K562 (cell line): ENCODE data around the gene SYNGR3. TPM values are rescaled to one million over a fixed set of nuclear protein-coding genes. Genes with fewer than 3 reads are reported as not detected.

ENCODE experiments used
- BRD9 ChIP-seq: fragments of 450-650 bp; IDR thresholded peaks from 2 replicates; pipeline ENCODE4 v1.6.1; 2018; ENCODE audit warnings: low read depth; ENCODE audit not compliant: partially characterized antibody
- CAMTA2 ChIP-seq: fragments of 250-450 bp; sonication (Bioruptor Pico); conservative IDR thresholded peaks from 2 replicates; pipeline ENCODE4 v1.5.1; 2022
- CHD2 ChIP-seq: IDR thresholded peaks from 2 replicates; pipeline ENCODE4 v1.6.1; 2011; ENCODE audit warnings: low read depth, low read length
- ETV1 ChIP-seq: fragments of 450-650 bp; conservative IDR thresholded peaks from 2 replicates; pipeline ENCODE4 v1.6.1; 2016; ENCODE audit warnings: missing genetic modification characterization, control low read depth, low read depth, missing compliant biosample characterization
- GTF2E2 ChIP-seq: fragments of 200-800 bp; sonication (Bioruptor generic); IDR thresholded peaks from 2 replicates; pipeline ENCODE4 v1.6.1; 2016; ENCODE audit warnings: missing genetic modification characterization, missing compliant biosample characterization
- HCFC1 ChIP-seq: IDR thresholded peaks from 2 replicates; pipeline ENCODE4 v1.6.1; 2012; ENCODE audit warnings: low read depth, low read length, improper control_type of control experiment
- MXI1 ChIP-seq: IDR thresholded peaks from 2 replicates; pipeline ENCODE4 v1.6.1; 2011; ENCODE audit warnings: low read depth, mild to moderate bottlenecking, improper control_type of control experiment, low read length
- NR2C1 ChIP-seq, 2 experiments: fragments of 450-650 bp; IDR thresholded peaks; 2 replicates each; pipeline ENCODE4 v1.6.1; 2017; ENCODE audit warnings: mild to moderate bottlenecking in 2 of 2, antibody characterized with exemption in 1 of 2, inconsistent platforms in 1 of 2, missing compliant biosample characterization in 1 of 2, missing genetic modification characterization in 1 of 2
- PCBP1 ChIP-seq: fragments of 200-400 bp; formaldehyde crosslinking; IDR thresholded peaks from 2 replicates; pipeline ENCODE4 v1.6.1; 2018; ENCODE audit warnings: mild to moderate bottlenecking, low read depth, low read length; ENCODE audit not compliant: poor library complexity, severe bottlenecking
- PHB ChIP-seq: fragments of 250-450 bp; sonication (Bioruptor Pico); IDR thresholded peaks from 2 replicates; pipeline ENCODE4 v1.5.0; 2021
- SAFB ChIP-seq: fragments of 200-400 bp; formaldehyde crosslinking; IDR thresholded peaks from 2 replicates; pipeline ENCODE4 v1.6.1; 2017; ENCODE audit warnings: low read depth, low read length, borderline replicate concordance
- SAFB2 ChIP-seq: fragments of 200-400 bp; formaldehyde crosslinking; IDR thresholded peaks from 2 replicates; pipeline ENCODE4 v1.6.1; 2018; ENCODE audit warnings: borderline replicate concordance, low read length, low read depth, moderate library complexity; ENCODE audit not compliant: severe bottlenecking
- SIN3A ChIP-seq, 2 experiments: fragments of 150-350 bp in 1 of 2; IDR thresholded peaks; 2 replicates each; pipeline ENCODE4 v1.6.1; 2011 to 2016; ENCODE audit warnings: borderline replicate concordance in 2 of 2, low read depth in 2 of 2, low read length in 2 of 2, mild to moderate bottlenecking in 2 of 2, moderate library complexity in 2 of 2; ENCODE audit not compliant: control insufficient read depth in 1 of 2
- ZBED1 ChIP-seq: IDR thresholded peaks from 2 replicates; pipeline ENCODE4 v1.6.1; 2014
- ZNF830 ChIP-seq: fragments of 250-450 bp; sonication (Bioruptor Pico); IDR thresholded peaks from 2 replicates; pipeline ENCODE4 v1.5.0; 2021; ENCODE audit warnings: mild to moderate bottlenecking
- polyA plus RNA-seq, 8 experiments: library from polyadenylated mRNA; depleted of rRNA in 4 of 8; stranded (reverse) in 5 of 8; unstranded in 3 of 8; fragments of >200 nt; fragmentation: Nextera tagmentation in 2 of 8; fragmentation: Illumina TruSeq in 1 of 8; extraction: Ambion mirVana in 2 of 8; extraction: Trizol in 1 of 8; gene quantifications; 2 replicates each; pipeline versions ENCODE4 v1.2.1 to v1.2.3, GENCODE V29; 2011 to 2014; ENCODE audit warnings: inconsistent platforms in 1 of 8, missing spikeins in 1 of 8
- total RNA-seq, 7 experiments: library from RNA; depleted of rRNA in 6 of 7; stranded (reverse); fragments of >200 nt in 6 of 7; fragmentation: Illumina TruSeq in 2 of 7; extraction: Trizol in 2 of 7; gene quantifications; 2 replicates each; pipeline versions ENCODE4 v1.2.1 to v1.2.3, GENCODE V29; 2011 to 2021; ENCODE audit warnings: low replicate concordance in 1 of 7
- TF ChIP-seq, protein P1 (sequence below), 3 experiments: fragments of 200-800 bp in 1 of 3; fragments of 250-450 bp in 1 of 3; fragments of 450-650 bp in 1 of 3; sonication (Bioruptor Pico) in 1 of 3; sonication (Bioruptor generic) in 1 of 3; formaldehyde crosslinking in 1 of 3; IDR thresholded peaks; 2 replicates each; pipeline versions ENCODE4 v1.6.1 to v1.8.0; 2016 to 2022; ENCODE audit warnings: mild to moderate bottlenecking in 2 of 3, missing genetic modification characterization in 2 of 3, missing compliant biosample characterization in 1 of 3, moderate library complexity in 1 of 3
- TF ChIP-seq, protein P2 (sequence below): fragments of 250-450 bp; sonication (Bioruptor Pico); IDR thresholded peaks from 2 replicates; pipeline ENCODE4 v1.8.0; 2021; ENCODE audit warnings: moderate library complexity, mild to moderate bottlenecking, inconsistent platforms
- TF ChIP-seq, protein P3 (sequence below), 2 experiments: fragments of 450-650 bp; IDR thresholded peaks; 2 replicates each; pipeline ENCODE4 v1.6.1; 2016

SYNGR3 gene
- total and polyA plus RNA-seq, 9 of the 15 experiments (the other 6 are each of a cell fraction or from before 2014, with no cell fraction given), result 3.7 to 69.2 (median 36.3) TPM

DNA sequence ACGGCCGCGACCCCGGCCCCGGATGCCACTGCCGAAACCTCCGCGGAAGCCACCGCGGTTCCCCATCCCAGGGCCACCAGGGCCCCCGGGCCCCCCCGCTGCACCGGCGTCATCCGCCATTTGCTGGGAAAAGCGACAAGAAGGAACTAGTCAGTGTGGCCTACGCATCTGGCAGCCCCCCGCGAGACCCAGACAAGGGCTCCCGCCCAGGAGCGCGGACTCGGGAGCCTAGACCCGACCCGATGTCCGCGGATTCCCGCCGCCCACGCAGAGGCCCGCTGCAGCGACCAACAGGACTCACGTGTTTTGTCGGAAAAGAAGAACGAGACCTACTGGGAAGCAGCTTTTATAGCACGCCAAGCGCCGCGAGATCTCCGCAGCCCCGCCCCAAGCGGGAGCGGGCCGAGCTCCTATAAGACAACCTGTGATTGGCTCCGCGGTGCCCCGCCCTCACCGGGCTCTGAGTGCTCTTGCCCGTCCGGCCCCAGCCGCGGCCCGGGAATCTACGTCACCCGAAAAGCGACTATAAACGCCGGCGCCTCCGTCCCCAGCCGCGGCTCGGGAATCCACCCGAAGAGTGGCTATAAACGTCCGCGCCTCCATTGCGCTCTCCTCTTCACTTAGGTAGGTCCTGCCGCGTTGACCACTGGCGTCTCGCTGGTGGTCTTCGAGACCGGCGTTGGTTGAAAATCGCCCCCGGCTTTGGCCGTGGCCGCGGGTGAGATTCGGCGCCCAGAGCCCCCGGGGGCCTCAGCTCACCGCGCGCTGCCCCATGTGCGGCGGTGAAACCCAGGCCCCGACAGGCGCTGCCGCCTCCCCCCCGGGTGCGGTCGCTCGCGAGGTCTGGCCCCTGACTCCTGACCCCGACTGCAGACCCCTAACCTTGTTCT, 25.0 kb upstream of the SYNGR3 start, which contains the start of gene RPS2 (continued):
- TF ChIP-seq, protein P1, sequence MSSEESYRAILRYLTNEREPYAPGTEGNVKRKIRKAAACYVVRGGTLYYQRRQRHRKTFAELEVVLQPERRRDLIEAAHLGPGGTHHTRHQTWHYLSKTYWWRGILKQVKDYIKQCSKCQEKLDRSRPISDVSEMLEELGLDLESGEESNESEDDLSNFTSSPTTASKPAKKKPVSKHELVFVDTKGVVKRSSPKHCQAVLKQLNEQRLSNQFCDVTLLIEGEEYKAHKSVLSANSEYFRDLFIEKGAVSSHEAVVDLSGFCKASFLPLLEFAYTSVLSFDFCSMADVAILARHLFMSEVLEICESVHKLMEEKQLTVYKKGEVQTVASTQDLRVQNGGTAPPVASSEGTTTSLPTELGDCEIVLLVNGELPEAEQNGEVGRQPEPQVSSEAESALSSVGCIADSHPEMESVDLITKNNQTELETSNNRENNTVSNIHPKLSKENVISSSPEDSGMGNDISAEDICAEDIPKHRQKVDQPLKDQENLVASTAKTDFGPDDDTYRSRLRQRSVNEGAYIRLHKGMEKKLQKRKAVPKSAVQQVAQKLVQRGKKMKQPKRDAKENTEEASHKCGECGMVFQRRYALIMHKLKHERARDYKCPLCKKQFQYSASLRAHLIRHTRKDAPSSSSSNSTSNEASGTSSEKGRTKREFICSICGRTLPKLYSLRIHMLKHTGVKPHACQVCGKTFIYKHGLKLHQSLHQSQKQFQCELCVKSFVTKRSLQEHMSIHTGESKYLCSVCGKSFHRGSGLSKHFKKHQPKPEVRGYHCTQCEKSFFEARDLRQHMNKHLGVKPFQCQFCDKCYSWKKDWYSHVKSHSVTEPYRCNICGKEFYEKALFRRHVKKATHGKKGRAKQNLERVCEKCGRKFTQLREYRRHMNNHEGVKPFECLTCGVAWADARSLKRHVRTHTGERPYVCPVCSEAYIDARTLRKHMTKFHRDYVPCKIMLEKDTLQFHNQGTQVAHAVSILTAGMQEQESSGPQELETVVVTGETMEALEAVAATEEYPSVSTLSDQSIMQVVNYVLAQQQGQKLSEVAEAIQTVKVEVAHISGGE (CRISPR knock-in tag; IDR thresholded peaks at IDR 0.05), result peak in 1 of 3 experiments; percentile 57; a peak in 1 of 6 replicates
- peak; percentile 85 for TF ChIP-seq SAFB
- TF ChIP-seq GTF2E2 (tag), result peak; percentile 96
- TF ChIP-seq CAMTA2 (CRISPR knock-in tag), result no peak
- TF ChIP-seq NR2C1 (IDR thresholded peaks at IDR 0.05), result no peak
- 0 out of 2 replicates have a peak, but pooled peaks have one; percentile 35 for TF ChIP-seq NR2C1 (tag; IDR thresholded peaks at IDR 0.05)
- peak; percentile 25; the same call in 1 of the 2 replicates for TF ChIP-seq ETV1
- TF ChIP-seq CHD2, result peak; percentile 98
- TF ChIP-seq PHB (CRISPR knock-in tag), result peak; percentile 77; the same call in 1 of the 2 replicates
- TF ChIP-seq ZNF830 (CRISPR knock-in tag), result 0 out of 2 replicates have a peak, but pooled peaks have one; percentile 93
- no peak for TF ChIP-seq SAFB2
- peak; percentile 59 to 88; a peak in 3 of 4 replicates for TF ChIP-seq SIN3A (IDR thresholded peaks at IDR 0.05; ENCODE audit: borderline replicate concordance in 2 of 2, control insufficient read depth in 1 of 2, low read depth in 2 of 2, low read length in 2 of 2)
- TF ChIP-seq, protein P2, sequence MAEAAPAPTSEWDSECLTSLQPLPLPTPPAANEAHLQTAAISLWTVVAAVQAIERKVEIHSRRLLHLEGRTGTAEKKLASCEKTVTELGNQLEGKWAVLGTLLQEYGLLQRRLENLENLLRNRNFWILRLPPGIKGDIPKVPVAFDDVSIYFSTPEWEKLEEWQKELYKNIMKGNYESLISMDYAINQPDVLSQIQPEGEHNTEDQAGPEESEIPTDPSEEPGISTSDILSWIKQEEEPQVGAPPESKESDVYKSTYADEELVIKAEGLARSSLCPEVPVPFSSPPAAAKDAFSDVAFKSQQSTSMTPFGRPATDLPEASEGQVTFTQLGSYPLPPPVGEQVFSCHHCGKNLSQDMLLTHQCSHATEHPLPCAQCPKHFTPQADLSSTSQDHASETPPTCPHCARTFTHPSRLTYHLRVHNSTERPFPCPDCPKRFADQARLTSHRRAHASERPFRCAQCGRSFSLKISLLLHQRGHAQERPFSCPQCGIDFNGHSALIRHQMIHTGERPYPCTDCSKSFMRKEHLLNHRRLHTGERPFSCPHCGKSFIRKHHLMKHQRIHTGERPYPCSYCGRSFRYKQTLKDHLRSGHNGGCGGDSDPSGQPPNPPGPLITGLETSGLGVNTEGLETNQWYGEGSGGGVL, result no peak
- peak; percentile 98 for TF ChIP-seq BRD9
- TF ChIP-seq MXI1, result peak; percentile 72; the same call in 1 of the 2 replicates
- TF ChIP-seq HCFC1, result peak; percentile 82
- TF ChIP-seq PCBP1, result peak; percentile 96
- TF ChIP-seq, protein P3, sequence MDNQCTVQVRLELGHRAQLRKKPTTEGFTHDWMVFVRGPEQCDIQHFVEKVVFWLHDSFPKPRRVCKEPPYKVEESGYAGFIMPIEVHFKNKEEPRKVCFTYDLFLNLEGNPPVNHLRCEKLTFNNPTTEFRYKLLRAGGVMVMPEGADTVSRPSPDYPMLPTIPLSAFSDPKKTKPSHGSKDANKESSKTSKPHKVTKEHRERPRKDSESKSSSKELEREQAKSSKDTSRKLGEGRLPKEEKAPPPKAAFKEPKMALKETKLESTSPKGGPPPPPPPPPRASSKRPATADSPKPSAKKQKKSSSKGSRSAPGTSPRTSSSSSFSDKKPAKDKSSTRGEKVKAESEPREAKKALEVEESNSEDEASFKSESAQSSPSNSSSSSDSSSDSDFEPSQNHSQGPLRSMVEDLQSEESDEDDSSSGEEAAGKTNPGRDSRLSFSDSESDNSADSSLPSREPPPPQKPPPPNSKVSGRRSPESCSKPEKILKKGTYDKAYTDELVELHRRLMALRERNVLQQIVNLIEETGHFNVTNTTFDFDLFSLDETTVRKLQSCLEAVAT (IDR thresholded peaks at IDR 0.05), result peak in 1 of 2 experiments; percentile 38; a peak in 1 of 4 replicates
- 0 out of 2 replicates have a peak, but pooled peaks have one; percentile 35 for TF ChIP-seq ZBED1
